ENCODE results near the gene DUSP3.

The DUSP3 gene

DNA sequence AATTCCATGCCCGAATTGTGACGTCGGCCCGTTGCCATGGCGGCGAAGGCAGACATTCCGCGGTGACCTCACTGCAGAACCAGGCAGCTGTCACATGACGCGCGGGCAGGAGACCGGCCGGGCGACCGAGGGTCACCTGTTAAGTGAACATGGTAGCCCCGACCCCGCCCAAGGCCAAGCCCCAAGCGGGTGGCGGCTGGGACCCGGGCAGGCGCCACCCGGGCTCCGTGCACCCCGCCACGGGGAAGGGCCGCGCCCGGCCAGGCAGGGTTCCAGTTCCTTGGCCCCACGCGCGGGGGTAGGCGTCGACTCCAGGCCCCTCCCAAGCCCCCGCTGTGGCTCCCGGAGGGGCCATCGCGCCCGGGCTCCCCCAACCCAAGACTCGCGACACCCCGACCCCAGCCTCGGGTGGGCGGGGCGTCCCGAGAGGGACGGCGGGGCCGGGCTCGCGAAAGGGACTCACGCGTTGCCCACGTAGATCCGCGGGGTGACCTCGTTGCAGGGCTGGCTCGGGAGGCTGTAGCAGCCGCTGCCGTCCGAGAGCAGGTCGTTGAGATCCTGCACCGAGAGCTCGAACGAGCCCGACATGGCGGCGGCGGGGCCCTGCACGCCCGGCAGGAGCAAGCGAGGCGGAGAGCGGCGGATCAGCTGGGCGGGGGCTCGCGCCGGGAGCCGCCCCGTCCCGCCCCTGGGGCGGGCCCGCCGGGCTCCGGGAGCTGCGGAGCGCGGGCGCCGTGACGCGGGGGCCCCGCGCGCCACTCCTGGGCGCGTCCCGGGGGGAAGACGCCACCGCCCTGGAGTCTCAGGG is at the start of gene DUSP3:
DUSP3 (minus strand) TSS at position 641 of the 808 bp plus-strand sequence; CDS start at position 588, 53 bp downstream.
- DNase-seq (ENCODE audit: low read depth): peak; percentile 60
- peak within 1 kb of the TSS; percentile 76 for H3K4me3 ChIP-seq (ENCODE audit: control insufficient read depth, low read depth, low read length)
- TF ChIP-seq CTCF (IDR thresholded peaks at IDR 0.05; ENCODE audit: control insufficient read depth, insufficient read depth, low read depth, low read length, missing control alignments): no peak

GRCh38 chr17:43827596-43827995 is 48.8 kb upstream of the DUSP3 start:
- TF ChIP-seq CTCF (IDR thresholded peaks at IDR 0.05; ENCODE audit: control insufficient read depth, insufficient read depth, low read depth, low read length, missing control alignments): no peak
- DNase-seq (ENCODE audit: low read depth): no peak
- no peak overlapping the region for H3K4me3 ChIP-seq (ENCODE audit: control insufficient read depth, low read depth, low read length)

GRCh38 chr17:43826206-43826605 is 47.4 kb upstream of the DUSP3 start:
- no peak for TF ChIP-seq CTCF (IDR thresholded peaks at IDR 0.05; ENCODE audit: control insufficient read depth, insufficient read depth, low read depth, low read length, missing control alignments)
- no peak overlapping the region for H3K4me3 ChIP-seq (ENCODE audit: control insufficient read depth, low read depth, low read length)
- DNase-seq (ENCODE audit: low read depth): no peak

GRCh38 chr17:43825567-43825966 is 46.8 kb upstream of the DUSP3 start:
- DNase-seq (ENCODE audit: low read depth): no peak
- TF ChIP-seq CTCF (IDR thresholded peaks at IDR 0.05; ENCODE audit: control insufficient read depth, insufficient read depth, low read depth, low read length, missing control alignments): no peak
- no peak overlapping the region for H3K4me3 ChIP-seq (ENCODE audit: control insufficient read depth, low read depth, low read length)

GRCh38 chr17:43823350-43824084 is 44.7 kb upstream of the DUSP3 start:
- DNase-seq (ENCODE audit: low read depth): no peak
- H3K4me3 ChIP-seq (ENCODE audit: control insufficient read depth, low read depth, low read length): no peak overlapping the region
- no peak for TF ChIP-seq CTCF (IDR thresholded peaks at IDR 0.05; ENCODE audit: control insufficient read depth, insufficient read depth, low read depth, low read length, missing control alignments)

DNA sequence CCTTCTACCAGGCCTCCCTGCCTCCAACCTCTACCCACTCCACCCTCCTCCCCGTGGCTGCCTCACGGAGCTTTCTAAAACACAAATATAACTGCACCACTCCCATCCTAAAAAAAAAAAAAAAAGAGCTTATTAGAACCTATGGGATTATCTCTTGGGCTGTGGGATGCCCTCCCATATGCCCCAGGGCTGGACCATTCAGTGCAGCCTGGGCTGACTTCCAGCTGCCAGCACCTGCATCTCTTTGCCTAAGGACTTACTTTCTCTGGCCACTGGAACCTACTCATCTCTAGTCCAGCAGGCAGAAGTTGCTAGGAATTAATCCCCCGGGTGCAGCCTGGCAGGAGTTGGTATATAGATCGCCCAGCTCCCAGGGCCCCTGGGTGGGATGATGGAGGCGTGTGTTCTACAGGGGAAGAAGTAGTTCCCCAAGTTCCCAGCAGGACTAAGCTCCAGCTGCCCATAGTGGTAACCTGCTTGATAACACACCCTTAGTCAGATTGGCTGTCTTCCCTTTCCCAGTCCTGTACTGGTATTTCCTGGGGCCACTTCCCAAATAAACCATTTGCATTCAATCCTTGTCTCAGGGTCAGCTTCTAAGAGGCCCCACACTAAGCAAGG is 43.9 kb upstream of the DUSP3 start:
- no peak for DNase-seq (ENCODE audit: low read depth)
- TF ChIP-seq CTCF (IDR thresholded peaks at IDR 0.05; ENCODE audit: control insufficient read depth, insufficient read depth, low read depth, low read length, missing control alignments): no peak
- no peak overlapping the region for H3K4me3 ChIP-seq (ENCODE audit: control insufficient read depth, low read depth, low read length)
